HT1080 (cell line): Measurements from ENCODE around the gene HOXC13. TPM values are rescaled to one million over a fixed set of nuclear protein-coding genes. Genes with fewer than 3 reads are reported as not detected.

Experiments
- DNase-seq: peaks from one replicate; pipeline ENCODE4 v3.0.0-alpha.2; 2015; ENCODE audit warnings: low read depth
- total RNA-seq: library from RNA; depleted of rRNA; stranded (reverse); fragments of >200 nt; shearing (Covaris generic); gene quantifications from 2 replicates; pipeline ENCODE4 v1.2.3, GENCODE V29; 2014

HOXC13 gene
- total RNA-seq, 1 experiment from 2014 or later, result 6.6 TPM

GRCh38 chr12:53980104-53980801 lies 41.6 kb downstream of the HOXC13 start:
- DNase-seq, result no peak

DNA sequence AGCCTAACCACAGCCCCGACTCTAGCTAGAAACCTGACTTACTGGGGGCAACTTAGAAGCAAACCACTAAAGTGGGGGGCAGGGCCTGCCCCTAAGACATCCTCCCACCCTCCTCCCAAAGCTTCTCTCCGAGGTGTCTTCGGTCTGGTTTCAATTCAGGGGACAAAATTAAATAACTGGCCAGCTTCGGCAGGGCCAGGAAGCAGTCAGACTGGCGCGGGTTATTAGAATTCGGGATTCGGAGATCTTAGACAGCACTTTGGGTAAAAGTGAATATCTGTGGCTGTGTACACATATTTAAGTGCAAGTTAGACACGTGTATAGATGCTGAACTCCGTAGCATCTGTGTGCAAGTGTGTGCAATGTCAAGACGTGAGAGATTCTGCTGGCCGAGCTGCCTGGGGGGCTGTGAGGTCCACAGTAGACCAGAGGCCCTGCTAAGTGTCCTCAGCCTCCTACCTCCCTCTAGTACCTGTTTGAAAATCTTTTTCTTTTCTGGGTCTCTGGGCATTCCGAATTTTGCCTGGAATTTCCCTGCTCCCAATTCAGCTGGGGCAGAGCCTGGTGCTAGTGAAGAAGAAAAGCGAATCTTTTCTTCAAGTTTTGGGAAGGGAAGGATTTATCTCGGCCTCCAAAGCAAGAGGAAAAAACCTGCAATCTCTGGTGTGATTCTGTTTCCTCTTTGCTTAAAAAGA lies 42.3 kb downstream of the HOXC13 start:
- no peak for DNase-seq

DNA sequence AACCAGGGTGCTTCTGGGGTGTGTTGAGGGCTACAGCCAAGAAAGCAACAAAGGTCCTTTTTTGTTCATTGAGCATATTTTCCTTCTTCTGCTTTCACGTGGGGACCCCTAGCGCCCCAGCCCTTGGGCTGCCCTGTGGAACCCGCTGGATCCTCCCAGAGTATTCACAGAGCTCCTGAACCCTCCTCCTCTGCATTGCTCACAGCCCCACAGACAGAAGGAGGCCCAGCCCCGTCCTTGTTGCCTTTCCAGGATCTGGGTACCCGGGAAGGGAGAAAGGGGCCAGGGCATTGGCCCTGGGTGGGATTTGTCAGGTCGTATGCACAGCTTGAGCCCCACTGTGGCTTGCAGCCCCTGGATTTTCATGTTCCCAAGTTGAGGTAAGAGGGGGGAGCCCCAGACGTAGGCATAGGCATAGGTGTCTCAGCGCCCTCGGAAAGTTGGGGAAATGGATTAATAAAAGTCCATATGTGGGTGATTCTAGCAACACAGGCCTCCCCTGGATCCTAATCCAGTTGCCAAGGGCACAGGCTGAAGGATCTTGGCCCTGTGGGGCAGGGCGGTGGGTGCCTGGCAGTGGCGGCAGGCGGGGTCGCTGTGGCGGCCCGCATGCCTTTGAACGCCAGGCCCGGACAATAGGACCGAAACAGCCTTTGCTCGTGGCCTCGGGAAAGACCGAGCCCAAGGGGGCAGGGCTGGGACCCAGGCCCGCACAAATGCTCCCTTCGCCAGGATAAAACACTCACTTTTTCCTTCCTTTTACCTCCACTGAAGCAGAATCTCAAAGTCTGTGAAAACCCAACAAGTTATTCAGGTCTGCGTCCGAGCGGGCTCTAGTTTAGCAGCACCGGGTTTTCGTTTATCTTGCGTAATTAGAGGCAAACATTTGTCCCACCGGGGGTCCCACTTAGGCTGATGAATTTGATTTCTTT lies 43.3 kb downstream of the HOXC13 start:
- peak; percentile 30 for DNase-seq

DNA sequence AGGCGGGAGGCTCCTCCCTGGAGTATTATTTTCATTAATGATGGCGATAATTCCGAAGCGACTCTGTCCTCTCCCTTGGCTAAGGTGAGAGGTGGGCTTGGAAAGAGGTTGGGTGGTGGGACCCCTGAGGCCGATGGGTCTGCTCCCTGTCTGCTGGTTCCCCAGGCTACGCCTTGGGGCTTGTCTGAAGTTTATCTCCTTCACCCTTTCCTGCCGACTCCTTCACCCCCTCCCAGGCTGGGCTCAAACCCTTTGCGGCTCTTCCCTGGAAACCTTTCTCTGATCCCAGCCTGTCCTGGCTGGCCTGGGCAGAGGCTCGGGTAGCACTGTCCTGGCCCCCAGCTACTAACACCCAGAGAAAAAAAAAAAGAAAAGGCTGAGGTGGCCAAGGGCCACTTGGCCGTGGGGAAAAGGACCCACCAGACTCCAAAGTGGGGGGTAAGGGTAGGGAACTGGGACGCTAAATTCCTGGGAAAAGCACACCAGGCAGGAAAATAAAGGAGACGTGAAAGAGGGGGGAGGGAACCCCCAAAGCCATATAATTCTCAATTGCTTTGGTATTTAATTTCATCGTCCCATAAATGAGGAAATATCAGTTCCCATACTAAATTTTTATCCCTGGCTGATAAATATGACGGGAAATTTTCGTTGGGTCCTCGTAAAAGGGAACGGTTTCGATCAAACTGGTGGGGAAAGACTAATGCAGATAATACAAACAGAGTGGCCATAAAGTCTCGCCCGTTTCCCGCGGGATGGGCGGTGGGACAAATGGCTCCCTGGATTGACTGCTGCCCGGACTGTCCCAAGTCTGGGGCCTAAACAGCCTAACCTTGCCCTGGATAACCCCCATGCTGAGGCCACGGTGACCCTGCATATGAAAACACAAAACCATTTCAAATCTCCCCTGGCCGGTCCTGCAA lies 44.3 kb downstream of the HOXC13 start:
- no peak for DNase-seq

DNA sequence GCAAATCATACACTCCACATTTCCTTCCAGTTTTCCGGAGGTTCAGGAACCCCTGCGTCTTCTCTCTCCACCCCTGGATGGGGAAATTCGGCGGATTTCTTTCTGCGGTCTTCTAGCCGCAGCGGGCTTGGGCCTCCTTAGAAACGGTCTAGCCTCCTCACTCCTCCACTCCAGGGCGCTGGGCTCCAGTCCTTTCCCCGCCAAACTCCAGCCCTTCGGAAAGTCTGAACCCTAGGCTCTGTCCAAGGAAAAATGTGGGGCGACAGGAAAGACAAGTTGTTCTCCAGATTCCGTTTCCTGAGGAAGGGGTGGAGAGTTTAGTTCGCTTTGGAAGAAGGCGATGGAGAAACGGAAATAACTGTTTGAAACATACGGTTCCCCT lies 44.9 kb downstream of the HOXC13 start:
- DNase-seq, result no peak

GRCh38 chr12:53983950-53984572 lies 45.4 kb downstream of the HOXC13 start:
- DNase-seq, result no peak

- DNase-seq, result peak; percentile 86
These were observed 46.5 kb downstream of the HOXC13 start, which contains the start of gene HOXC10 for GRCh38 chr12:53984901-53985691. TSS of gene HOXC10 (plus strand) at chr12:53985146. CDS start at chr12:53985260, 114 bp downstream.

- DNase-seq, result no peak
These were observed 47.0 kb downstream of the HOXC13 start for GRCh38 chr12:53985692-53985993.

DNA sequence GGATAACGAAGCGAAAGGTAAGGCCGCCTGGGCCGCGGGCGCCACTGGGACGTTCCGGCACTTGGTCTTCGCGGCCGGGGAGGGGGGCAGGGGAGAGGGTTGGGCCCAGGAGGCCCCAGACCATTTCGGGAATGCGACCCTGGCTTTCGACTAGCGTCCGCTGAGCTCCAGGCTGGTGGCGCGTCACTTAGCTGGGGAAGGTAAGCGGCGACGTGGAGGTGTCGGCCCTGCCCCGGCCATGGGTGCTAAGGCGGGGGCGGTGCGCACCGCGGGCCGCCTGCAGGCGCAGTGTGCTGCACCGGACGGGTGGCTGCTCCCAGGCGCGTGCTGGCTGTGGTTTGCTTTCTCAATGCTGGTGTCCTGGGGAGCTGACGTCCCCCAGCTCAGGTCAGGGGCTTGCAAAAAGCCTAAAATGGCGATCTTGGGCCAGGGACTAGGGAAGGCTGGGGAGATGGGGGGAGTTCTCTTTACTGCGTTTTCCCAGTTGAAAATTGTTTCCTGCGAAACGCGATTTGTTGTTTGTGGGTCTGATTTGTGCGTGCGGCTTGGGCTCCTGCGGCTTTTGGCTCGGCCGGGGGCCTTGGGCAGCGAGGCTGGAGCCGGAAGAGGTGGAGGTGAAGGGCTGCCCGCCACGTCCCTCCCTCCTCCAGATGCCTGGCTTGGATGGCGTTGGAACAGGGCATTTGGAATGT lies 47.5 kb downstream of the HOXC13 start:
- DNase-seq, result peak; percentile 37

- DNase-seq, result no peak
These were observed 48.3 kb downstream of the HOXC13 start for GRCh38 chr12:53986686-53987483.

GRCh38 chr12:53987787-53988230 lies 49.2 kb downstream of the HOXC13 start:
- DNase-seq, result no peak

DNA sequence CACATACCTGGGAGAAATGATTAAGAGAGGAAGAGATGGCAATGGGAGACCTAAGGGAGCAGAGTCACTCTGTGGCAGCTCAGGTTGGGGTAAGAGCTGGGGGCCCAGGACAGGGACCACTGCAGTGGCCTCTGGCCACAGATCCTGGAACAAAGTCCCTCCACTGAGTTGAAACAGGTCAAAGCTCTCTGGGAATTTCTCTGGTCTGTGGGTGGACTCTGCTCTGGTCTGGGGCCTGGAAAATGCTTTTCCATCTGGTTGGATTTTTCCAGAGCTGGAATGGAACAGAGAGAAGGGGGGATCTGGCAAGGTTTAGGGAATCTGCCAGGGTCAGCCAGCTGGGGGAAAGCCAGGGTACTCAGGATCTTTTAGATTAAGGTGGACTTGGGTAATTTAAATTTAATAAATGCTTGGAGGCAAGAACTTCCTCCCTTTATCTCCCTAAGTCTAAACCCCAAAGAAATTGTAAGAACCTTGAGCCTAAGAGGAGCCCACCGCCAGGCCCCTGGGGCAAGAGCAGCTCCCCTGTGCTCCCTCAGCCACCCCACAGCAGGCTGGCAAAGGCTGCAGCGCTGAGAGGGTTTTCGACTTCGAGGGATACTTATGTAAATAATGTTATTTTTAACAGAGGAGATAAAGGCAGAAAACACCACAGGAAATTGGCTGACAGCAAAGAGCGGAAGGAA lies 50.1 kb downstream of the HOXC13 start:
- no peak for DNase-seq

- no peak for DNase-seq
These were observed 50.8 kb downstream of the HOXC13 start for GRCh38 chr12:53989227-53990113.

DNA sequence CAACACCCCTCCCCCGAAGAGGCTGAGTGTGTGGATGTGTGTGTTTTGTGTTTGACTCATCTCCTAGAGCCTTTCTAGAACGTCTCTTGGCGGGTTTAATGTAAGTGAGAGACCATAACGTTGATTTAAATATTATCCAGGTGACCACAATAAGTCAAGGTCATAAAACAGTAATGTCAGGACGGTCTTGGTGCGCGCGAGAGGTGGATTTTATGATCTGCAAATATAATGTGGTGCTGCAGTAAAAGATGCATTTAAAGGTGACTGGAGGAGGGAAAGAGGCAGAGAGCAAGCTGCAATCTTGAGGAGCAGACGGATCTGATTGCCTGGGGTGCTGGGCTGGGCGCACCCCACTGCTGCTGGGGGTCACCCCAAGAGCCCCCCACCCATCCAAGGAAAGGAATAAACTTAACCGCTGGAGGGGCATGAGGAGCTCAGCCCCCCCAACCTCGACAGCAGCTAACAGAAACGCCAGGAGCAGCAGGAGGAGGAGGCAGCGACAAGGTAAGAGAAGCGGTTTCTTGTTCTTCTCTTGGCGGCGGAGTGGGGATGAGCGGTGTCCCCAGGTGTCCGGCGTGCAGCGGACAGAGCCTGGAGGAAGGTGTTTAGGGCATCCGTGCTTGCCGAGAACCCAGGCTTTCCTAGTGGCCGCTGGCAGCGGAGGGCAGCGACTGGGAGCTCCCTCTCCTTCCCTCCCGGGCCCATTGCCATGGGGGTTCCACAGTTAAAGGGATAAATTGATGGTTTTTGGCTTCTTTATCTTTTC lies 51.9 kb downstream of the HOXC13 start:
- no peak for DNase-seq

DNA sequence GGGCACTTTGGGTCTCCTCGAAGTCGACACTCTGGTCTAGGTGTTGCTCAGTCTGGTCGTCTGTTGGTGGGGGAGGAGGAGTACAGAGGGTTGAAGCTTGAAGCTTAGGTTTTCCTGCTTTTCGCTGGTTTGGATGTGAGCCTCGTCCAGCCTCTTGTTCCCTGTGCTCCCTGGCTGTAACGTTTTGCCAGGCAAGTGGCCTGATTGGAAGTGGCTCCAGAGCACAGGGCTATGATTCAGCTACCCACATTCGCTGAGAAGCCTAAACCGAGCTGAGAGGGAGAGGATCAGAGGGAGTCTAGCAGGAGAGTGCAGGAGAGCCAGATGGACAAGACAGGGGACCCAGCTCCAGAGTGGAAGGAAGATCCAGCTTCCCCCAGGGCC lies 52.4 kb downstream of the HOXC13 start:
- DNase-seq, result no peak
